ENCODE measurements around the gene CLOCK. TPM values are rescaled to one million over a fixed set of nuclear protein-coding genes. Genes with fewer than 3 reads are reported as not detected.
A peak's percentile ranks its signal among the peaks of the same experiment; 100 is the strongest.

CLOCK gene
- total RNA-seq, 4 donors from 2014 or later, result 23.0 to 32.1 (median 27.8) TPM

GRCh38 chr4:55416176-55416575 is 130.5 kb downstream of the CLOCK start:
- H3K4me1 ChIP-seq, result no peaks in the 10 kb centered on the region
- H3K4me3 ChIP-seq, result no peak overlapping the region
- peaks cover 0 to 72% (median 0%) of the 10 kb centered on the region in 3 donors for H3K36me3 ChIP-seq
- no peak overlapping the region for H3K27ac ChIP-seq
- H3K27me3 ChIP-seq, result no peaks in the 10 kb centered on the region
- H3K9me3 ChIP-seq, result no peaks in the 10 kb centered on the region
- TF ChIP-seq POLR2A (IDR thresholded peaks at IDR 0.05) (no peak), CTCF (IDR thresholded peaks at IDR 0.05) (no peak)
- no peak for DNase-seq

- TF ChIP-seq POLR2A (IDR thresholded peaks at IDR 0.05) (no peak), CTCF (IDR thresholded peaks at IDR 0.05) (no peak)
- Histone ChIP-seq H3K27ac (no peak overlapping the region), H3K4me3 (no peak overlapping the region), H3K4me1 (peaks cover 0 to 10% (median 5%) of the 10 kb centered on the region in 4 donors), H3K27me3 (no peaks in the 10 kb centered on the region), H3K36me3 (peaks cover 0 to 40% (median 0%) of the 10 kb centered on the region in 3 donors), H3K9me3 (no peaks in the 10 kb centered on the region)
- no peak for DNase-seq
These were observed 135.1 kb downstream of the CLOCK start for GRCh38 chr4:55411621-55412020.

- H3K4me3 ChIP-seq, result no peak overlapping the region
- TF ChIP-seq POLR2A (IDR thresholded peaks at IDR 0.05) (no peak), CTCF (IDR thresholded peaks at IDR 0.05) (no peak)
- no peak overlapping the region for H3K27ac ChIP-seq
- no peak for DNase-seq
- no peaks in the 10 kb centered on the region for H3K9me3 ChIP-seq
- no peaks in the 10 kb centered on the region for H3K27me3 ChIP-seq
- peaks cover 0 to 39% (median 0%) of the 10 kb centered on the region in 3 donors for H3K36me3 ChIP-seq
- H3K4me1 ChIP-seq, result peaks cover 0 to 10% (median 5%) of the 10 kb centered on the region in 4 donors
These were observed 136.3 kb downstream of the CLOCK start for GRCh38 chr4:55410431-55410830.

- peak in 2 of 6 experiments; percentile 10 to 18 for TF ChIP-seq CTCF (IDR thresholded peaks at IDR 0.05)
- TF ChIP-seq POLR2A (IDR thresholded peaks at IDR 0.05), result no peak
- no peak overlapping the region for H3K4me3 ChIP-seq
- H3K36me3 ChIP-seq, result peaks cover 0 to 42% (median 0%) of the 10 kb centered on the region in 3 donors
- peaks cover 0 to 10% (median 5%) of the 10 kb centered on the region in 4 donors for H3K4me1 ChIP-seq
- H3K27ac ChIP-seq, result no peak overlapping the region
- peak in 2 of 3 donors; percentile 36 to 53 for DNase-seq
- H3K27me3 ChIP-seq, result no peaks in the 10 kb centered on the region
- no peaks in the 10 kb centered on the region for H3K9me3 ChIP-seq
These were observed 137.1 kb downstream of the CLOCK start for GRCh38 chr4:55409468-55410171.

DNA sequence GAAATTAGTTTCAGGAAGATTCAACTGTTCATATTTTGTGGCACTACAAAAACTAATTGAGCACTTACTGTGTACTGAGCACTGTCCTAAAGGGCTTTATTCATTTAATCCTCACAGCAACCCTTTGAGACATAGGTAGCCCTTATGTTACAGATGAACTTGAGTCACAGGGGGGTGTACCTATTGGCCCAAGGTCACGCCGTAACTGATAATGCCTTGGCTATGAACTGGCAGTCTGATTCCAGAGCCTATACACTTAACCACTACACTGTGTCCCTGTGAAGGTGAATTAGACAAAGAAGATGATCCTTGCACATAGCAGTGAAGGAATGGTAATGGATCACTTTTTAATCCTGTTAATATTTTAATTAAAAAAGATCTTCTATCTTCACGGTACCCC is 138.9 kb downstream of the CLOCK start:
- no peak for DNase-seq
- Histone ChIP-seq H3K9me3 (no peaks in the 10 kb centered on the region), H3K27ac (no peak overlapping the region), H3K4me1 (peaks cover 0 to 10% (median 5%) of the 10 kb centered on the region in 4 donors), H3K27me3 (no peaks in the 10 kb centered on the region), H3K36me3 (peaks cover 0 to 39% (median 0%) of the 10 kb centered on the region in 3 donors), H3K4me3 (no peak overlapping the region)
- TF ChIP-seq CTCF (IDR thresholded peaks at IDR 0.05) (no peak), POLR2A (IDR thresholded peaks at IDR 0.05) (no peak)
